Measurements from ENCODE around the gene ADM2. TPM values are rescaled to one million over a fixed set of nuclear protein-coding genes. Genes with fewer than 3 reads are reported as not detected.
"Not testable (repeated sequence)": the region's sequence is repeated elsewhere in the genome, so short reads cannot be mapped to it uniquely, and the experiment has no call there.

ADM2 gene
- total and polyA plus RNA-seq, 2 of the 13 experiments (the other 11 are each of a cell fraction or from before 2014, with no cell fraction given) = 1.2 to 3.0 TPM

- Histone ChIP-seq H3K4me3 (replicated peaks in 1 of 3; ENCODE audit: insufficient read depth in 1 of 3, low read depth in 2 of 3, low read length in 3 of 3) (no peak overlapping the region), H4K20me1 (ENCODE audit: insufficient read depth, low read length) (peaks cover 8% of the 10 kb centered on the region; the same call in 1 of the 2 replicates), H3K79me2 (ENCODE audit: insufficient read depth, low read length) (peaks cover 20% of the 10 kb centered on the region), H3K9ac (ENCODE audit: insufficient read depth, low read depth, low read length) (no peak overlapping the region), H3K27me3 (ENCODE audit: control insufficient read depth in 1 of 2, insufficient read depth in 2 of 2, low read length in 2 of 2) (no peaks in the 10 kb centered on the region), H3K4me2 (ENCODE audit: low read depth, low read length) (no peak overlapping the region), H3K4me1 (ENCODE audit: insufficient read depth, low read length) (peaks cover 3% of the 10 kb centered on the region), H3K9me3 (ENCODE audit: low read length) (no peaks in the 10 kb centered on the region), H3K36me3 (replicated peaks in 1 of 2; ENCODE audit: control insufficient read depth in 1 of 2, insufficient read depth in 2 of 2, low read length in 2 of 2) (peaks cover 22 to 63% of the 10 kb centered on the region in 2 experiments), H2AFZ (ENCODE audit: low read length) (no peak overlapping the region), H3K27ac (ENCODE audit: extremely low read length, insufficient read depth, low read length) (no peak overlapping the region)
- DNase-seq (ENCODE audit: low spot score) (no peak), FAIRE-seq (no peak), ATAC-seq (no peak)
- intact Hi-C loops (cut with micrococcal nuclease; ENCODE audit: unreplicated experiment) (no loop called here), in situ Hi-C loops (cut with HindIII; ENCODE audit: extremely low pct_ligation_motif_present, low pct_unique_long_range_greater_than_20kb) (no loop called here)
- 90% methylated on average over 2 of the region's 7 CpGs for WGBS (ENCODE audit: low lambda C conversion rate)
- CTCF ChIA-PET (ENCODE audit: low intra/inter-chr PET ratio, low total read pairs) = no interaction called here
- BruUV-seq (replicated peaks) = no TSS peak
- no peak for TF ChIP-seq ZBTB7A (CRISPR knock-in tag; IDR thresholded peaks at IDR 0.05)
- POLR2A ChIA-PET = no interaction called here
These were observed 37.3 kb downstream of the ADM2 start for GRCh38 chr22:50518606-50519005.

- in situ Hi-C loops (cut with HindIII; ENCODE audit: extremely low pct_ligation_motif_present, low pct_unique_long_range_greater_than_20kb) (no loop called here), intact Hi-C loops (cut with micrococcal nuclease; ENCODE audit: unreplicated experiment) (no loop called here)
- Histone ChIP-seq H3K27ac (ENCODE audit: extremely low read length, insufficient read depth, low read length) (no peak overlapping the region), H4K20me1 (ENCODE audit: insufficient read depth, low read length) (peaks cover 13% of the 10 kb centered on the region), H3K79me2 (ENCODE audit: insufficient read depth, low read length) (peaks cover 19% of the 10 kb centered on the region), H3K4me2 (ENCODE audit: low read depth, low read length) (no peak overlapping the region), H3K9me3 (ENCODE audit: low read length) (no peaks in the 10 kb centered on the region), H3K36me3 (replicated peaks in 1 of 2; ENCODE audit: control insufficient read depth in 1 of 2, insufficient read depth in 2 of 2, low read length in 2 of 2) (peaks cover 22 to 66% of the 10 kb centered on the region in 2 experiments), H2AFZ (ENCODE audit: low read length) (no peak overlapping the region), H3K4me3 (replicated peaks in 1 of 3; ENCODE audit: insufficient read depth in 1 of 3, low read depth in 2 of 3, low read length in 3 of 3) (no peak overlapping the region), H3K9ac (ENCODE audit: insufficient read depth, low read depth, low read length) (no peak overlapping the region), H3K27me3 (ENCODE audit: control insufficient read depth in 1 of 2, insufficient read depth in 2 of 2, low read length in 2 of 2) (no peaks in the 10 kb centered on the region), H3K4me1 (ENCODE audit: insufficient read depth, low read length) (peaks cover 9% of the 10 kb centered on the region)
- no peak for FAIRE-seq
- DNase-seq (ENCODE audit: low spot score) = no peak
- no peak for ATAC-seq
- ChIA-PET CTCF (ENCODE audit: low intra/inter-chr PET ratio, low total read pairs) (no interaction called here), POLR2A (no interaction called here)
- TF ChIP-seq ZNF652 (CRISPR knock-in tag; IDR thresholded peaks at IDR 0.05; ENCODE audit: borderline replicate concordance, low read depth) (no peak), ZNF326 (CRISPR knock-in tag; IDR thresholded peaks at IDR 0.05; ENCODE audit: borderline replicate concordance) (no peak), SAP130 (CRISPR knock-in tag; IDR thresholded peaks at IDR 0.05; ENCODE audit: low read depth) (no peak), TOPORS (CRISPR knock-in tag; IDR thresholded peaks at IDR 0.05) (no peak), ZFY (CRISPR knock-in tag; IDR thresholded peaks at IDR 0.05) (no peak)
- 95% methylated on average over 4 of the region's 8 CpGs for WGBS (ENCODE audit: low lambda C conversion rate)
- BruUV-seq (replicated peaks) = no TSS peak
These were observed 37.8 kb downstream of the ADM2 start for GRCh38 chr22:50519151-50519550.

- H3K4me2 ChIP-seq (ENCODE audit: low read depth, low read length); FAIRE-seq; H3K4me3 ChIP-seq (replicated peaks in 1 of 3; ENCODE audit: insufficient read depth in 1 of 3, low read depth in 2 of 3, low read length in 3 of 3); H3K9ac ChIP-seq (ENCODE audit: insufficient read depth, low read depth, low read length); H2AFZ ChIP-seq (ENCODE audit: low read length); BruUV-seq (replicated peaks); DNase-seq (ENCODE audit: low spot score); H3K27ac ChIP-seq (ENCODE audit: extremely low read length, insufficient read depth, low read length); POLR2A ChIA-PET; intact Hi-C loops (cut with micrococcal nuclease; ENCODE audit: unreplicated experiment); in situ Hi-C loops (cut with HindIII; ENCODE audit: extremely low pct_ligation_motif_present, low pct_unique_long_range_greater_than_20kb); H3K9me3 ChIP-seq (ENCODE audit: low read length); CTCF ChIA-PET (ENCODE audit: low intra/inter-chr PET ratio, low total read pairs); H3K27me3 ChIP-seq (ENCODE audit: control insufficient read depth in 1 of 2, insufficient read depth in 2 of 2, low read length in 2 of 2); ATAC-seq: not testable (repeated sequence)
- Histone ChIP-seq H3K4me1 (ENCODE audit: insufficient read depth, low read length) (peaks cover 14% of the 10 kb centered on the region), H4K20me1 (ENCODE audit: insufficient read depth, low read length) (peaks cover 19% of the 10 kb centered on the region), H3K36me3 (replicated peaks in 1 of 2; ENCODE audit: control insufficient read depth in 1 of 2, insufficient read depth in 2 of 2, low read length in 2 of 2) (peaks cover 21 to 62% of the 10 kb centered on the region in 2 experiments), H3K79me2 (ENCODE audit: insufficient read depth, low read length) (peaks cover 18% of the 10 kb centered on the region)
- 98% methylated on average over 8 of the region's 8 CpGs for WGBS (ENCODE audit: low lambda C conversion rate)
These were observed 38.8 kb downstream of the ADM2 start for GRCh38 chr22:50520184-50520583.

Measured in HepG2 (cell line).